DOHH2 (cell line): ENCODE results near the gene CRELD1.

Experiments
- H3F3A ChIP-seq: fragments of 200-600 bp; sonication (generic), shearing (Covaris generic); 2 replicates; pipeline ENCODE4 v1.6.0; 2016; ENCODE audit warnings: antibody characterized with exemption, mild to moderate bottlenecking; ENCODE audit not compliant: control insufficient read depth, insufficient read depth
- H3K27ac ChIP-seq: fragments of 200-600 bp; sonication (generic); 2 replicates; pipeline ENCODE4 v1.5.1; 2014; ENCODE audit warnings: low read depth, mild to moderate bottlenecking, low read length, moderate library complexity
- H3K27me3 ChIP-seq: fragments of 200-600 bp; sonication (generic); 2 replicates; pipeline ENCODE4 v1.6.1; 2014; ENCODE audit warnings: mild to moderate bottlenecking, low read length, mixed read lengths; ENCODE audit not compliant: control insufficient read depth
- H3K36me3 ChIP-seq: fragments of 200-600 bp; sonication (generic); 2 replicates; pipeline ENCODE4 v1.6.1; 2014; ENCODE audit warnings: mild to moderate bottlenecking, low read length, moderate library complexity, mixed read lengths; ENCODE audit not compliant: control insufficient read depth
- H3K4me1 ChIP-seq: fragments of 200-600 bp; sonication (generic); 2 replicates; pipeline ENCODE4 v1.6.1; 2014; ENCODE audit warnings: mild to moderate bottlenecking, low read length, mixed read lengths; ENCODE audit not compliant: control insufficient read depth
- H3K4me2 ChIP-seq: fragments of 200-600 bp; sonication (generic); 2 replicates; pipeline ENCODE4 v1.6.0; 2014; ENCODE audit warnings: mild to moderate bottlenecking, low read length, moderate library complexity
- H3K4me3 ChIP-seq: fragments of 200-600 bp; sonication (generic); 2 replicates; pipeline ENCODE4 v1.5.1; 2014; ENCODE audit warnings: mild to moderate bottlenecking, low read length, mixed read lengths
- H3K79me2 ChIP-seq: fragments of 200-600 bp; sonication (generic); 2 replicates; pipeline ENCODE4 v1.6.1; 2014; ENCODE audit warnings: mild to moderate bottlenecking, low read length, mixed read lengths; ENCODE audit not compliant: control insufficient read depth
- H3K9me2 ChIP-seq: fragments of 200-600 bp; sonication (generic); replicated peaks from 2 replicates; pipeline ENCODE4 v1.6.1; 2014; ENCODE audit warnings: mild to moderate bottlenecking, low read length, mixed read lengths; ENCODE audit not compliant: control insufficient read depth
- H3K9me3 ChIP-seq: fragments of 200-600 bp; sonication (generic); 2 replicates; pipeline ENCODE4 v1.6.1; 2014; ENCODE audit warnings: antibody characterized with exemption, low read length, mixed read lengths; ENCODE audit not compliant: control insufficient read depth, insufficient read depth
- H4K20me1 ChIP-seq: fragments of 200-600 bp; sonication (generic); 2 replicates; pipeline ENCODE4 v1.6.0; 2014; ENCODE audit warnings: low read depth, mild to moderate bottlenecking, antibody characterized with exemption, low read length, moderate library complexity; ENCODE audit not compliant: control insufficient read depth, insufficient read depth
- CTCF ChIP-seq: fragments of 200-600 bp; sonication (generic); IDR thresholded peaks from one replicate; pipeline ENCODE4 v1.5.1; 2014; ENCODE audit warnings: antibody characterized with exemption, mild to moderate bottlenecking, low read depth, low read length; ENCODE audit not compliant: poor library complexity, severe bottlenecking
- EZH2phosphoT487 ChIP-seq: fragments of 200-600 bp; sonication (generic); IDR thresholded peaks from 2 replicates; pipeline ENCODE4 v1.6.1; 2017; ENCODE audit warnings: borderline replicate concordance, mild to moderate bottlenecking, antibody characterized with exemption, low read length, moderate library complexity, mixed read lengths

Gene CRELD1

GRCh38 chr3:9915254-9916141 lies 18.1 kb upstream of the CRELD1 start:
- no peaks in the 10 kb centered on the region for H4K20me1 ChIP-seq
- no peaks in the 10 kb centered on the region for H3K79me2 ChIP-seq
- peak overlapping the region; percentile 49 for H3K4me3 ChIP-seq
- H3K9me2 ChIP-seq = no peaks in the 10 kb centered on the region
- no peaks in the 10 kb centered on the region for H3K36me3 ChIP-seq
- H3F3A ChIP-seq = no peaks in the 10 kb centered on the region
- TF ChIP-seq EZH2phosphoT487 = peak; percentile 88; the same call in 1 of the 2 replicates
- TF ChIP-seq CTCF = no peak
- no peak overlapping the region for H3K27ac ChIP-seq
- peak overlapping the region; percentile 58 for H3K4me2 ChIP-seq
- no peaks in the 10 kb centered on the region for H3K9me3 ChIP-seq
- peaks cover 12% of the 10 kb centered on the region for H3K4me1 ChIP-seq
- peaks cover 39% of the 10 kb centered on the region for H3K27me3 ChIP-seq

- no peaks in the 10 kb centered on the region for H3K36me3 ChIP-seq
- no peaks in the 10 kb centered on the region for H3K9me3 ChIP-seq
- H3K9me2 ChIP-seq = no peaks in the 10 kb centered on the region
- peaks cover 12% of the 10 kb centered on the region for H3K4me1 ChIP-seq
- H3K27me3 ChIP-seq = peaks cover 39% of the 10 kb centered on the region
- no peaks in the 10 kb centered on the region for H4K20me1 ChIP-seq
- no peaks in the 10 kb centered on the region for H3F3A ChIP-seq
- H3K27ac ChIP-seq = no peak overlapping the region
- TF ChIP-seq EZH2phosphoT487 = no peak
- TF ChIP-seq CTCF = no peak
- H3K79me2 ChIP-seq = no peaks in the 10 kb centered on the region
- no peak overlapping the region for H3K4me3 ChIP-seq
- no peak overlapping the region for H3K4me2 ChIP-seq
Measured at GRCh38 chr3:9916346-9916733, 17.3 kb upstream of the CRELD1 start.

- Histone ChIP-seq H3K4me1 (peaks cover 12% of the 10 kb centered on the region), H3F3A (no peaks in the 10 kb centered on the region), H3K27ac (no peak within 1 kb of the TSS)
Measured at GRCh38 chr3:9916734-9917680, 16.6 kb upstream of the CRELD1 start, which contains the start of gene IL17RC. Gene IL17RC (plus strand): TSS chr3:9917098. CDS start chr3:9917316, 218 bp downstream.

More at GRCh38 chr3:9916734-9917680, 16.6 kb upstream of the CRELD1 start, which contains the start of gene IL17RC:
- no peaks in the 10 kb centered on the region for H3K36me3 ChIP-seq
- H3K27me3 ChIP-seq = peaks cover 39% of the 10 kb centered on the region
- H3K9me2 ChIP-seq = no peaks in the 10 kb centered on the region
- H3K9me3 ChIP-seq = no peaks in the 10 kb centered on the region
- H3K4me3 ChIP-seq = peak within 1 kb of the TSS; percentile 49
- peak within 1 kb of the TSS; percentile 58 for H3K4me2 ChIP-seq
- no peak for TF ChIP-seq CTCF
- TF ChIP-seq EZH2phosphoT487 = no peak
- no peaks in the 10 kb centered on the region for H4K20me1 ChIP-seq
- no peaks in the 10 kb centered on the region for H3K79me2 ChIP-seq
